ENCODE measurements around the gene AGXT2. TPM values are rescaled to one million over a fixed set of nuclear protein-coding genes. Genes with fewer than 3 reads are reported as not detected.

The AGXT2 gene
- total and polyA plus RNA-seq, 10 of the 15 experiments (the other 5 are each of a cell fraction or from before 2014, with no cell fraction given): not detected

DNA sequence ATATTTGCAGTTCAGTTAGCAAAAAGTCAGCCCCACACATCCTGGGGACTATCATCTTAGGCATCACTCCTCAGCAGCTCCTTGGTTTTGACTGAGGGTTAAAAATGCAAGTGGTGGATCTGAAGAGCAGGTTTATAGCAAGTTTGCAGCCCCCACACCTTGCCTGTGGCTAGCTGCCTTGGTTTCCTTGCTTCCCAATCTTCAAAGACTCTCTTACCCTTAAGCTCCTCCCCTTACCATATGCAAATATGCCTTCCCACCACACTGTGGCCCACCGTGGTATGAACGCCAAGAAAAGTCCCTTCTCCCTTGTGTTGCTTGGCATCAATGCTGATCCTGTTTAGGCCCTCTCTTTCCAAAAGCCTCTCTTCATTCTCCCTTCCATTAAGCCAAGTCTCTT lies 45.0 kb upstream of the AGXT2 start:
- no peak for DNase-seq (ENCODE audit: low read depth, low spot score)
- H3K27ac ChIP-seq (ENCODE audit: control insufficient read depth, insufficient read depth): no peak overlapping the region
- POLR2A ChIA-PET: interaction anchor here (1.2 to 1.4 kb wide), 2 partner anchors 111 to 833 kb away, joined by 3 read pairs; no protein-coding TSS in a partner anchor
- no peaks in the 10 kb centered on the region for H3K27me3 ChIP-seq (replicated peaks in 1 of 2; ENCODE audit: control insufficient read depth in 2 of 2, insufficient read depth in 2 of 2, low read length in 1 of 2)
- FAIRE-seq: no peak
- intact Hi-C loops (cut with micrococcal nuclease; ENCODE audit: unreplicated experiment): no loop called here
- no peaks in the 10 kb centered on the region for H4K20me1 ChIP-seq (ENCODE audit: control insufficient read depth, insufficient read depth)
- SMC1A ChIA-PET (ENCODE audit: uncharacterized antibody, unreplicated experiment): interaction anchor here (0.7 to 4.5 kb wide), 5 partner anchors 25 to 506 kb away, joined by 3 to 33 read pairs (median 8); no protein-coding TSS in a partner anchor
- no peaks in the 10 kb centered on the region; a peak in 1 of 4 replicates for H3K36me3 ChIP-seq (ENCODE audit: control insufficient read depth in 2 of 2, insufficient read depth in 2 of 2, low read length in 1 of 2)
- BruUV-seq (replicated peaks): no TSS peak
- no peak overlapping the region for H3K9ac ChIP-seq (ENCODE audit: control insufficient read depth, insufficient read depth, low read length)
- no peak overlapping the region for H2AFZ ChIP-seq (ENCODE audit: control insufficient read depth, low read depth, low read length)
- 29% methylated on average over 2 of the region's 2 CpGs for WGBS (ENCODE audit: insufficient coverage, insufficient replicate concordance, low lambda C conversion rate, missing lambda C conversion rate)
- TF ChIP-seq SIN3A (IDR thresholded peaks at IDR 0.05; ENCODE audit: low read depth, low read length): no peak
- TF ChIP-seq CREM (IDR thresholded peaks at IDR 0.05; ENCODE audit: low read depth): no peak
- TF ChIP-seq CREB1 (IDR thresholded peaks at IDR 0.05; ENCODE audit: low read depth): no peak
- TF ChIP-seq GABPA (IDR thresholded peaks at IDR 0.05; ENCODE audit: low read depth): no peak
- TF ChIP-seq TCF3 (IDR thresholded peaks at IDR 0.05; ENCODE audit: borderline replicate concordance, insufficient read depth, low read depth, low read length): no peak
- TF ChIP-seq ESRRA (IDR thresholded peaks at IDR 0.05; ENCODE audit: low read length): no peak
- no peak for TF ChIP-seq IKZF2 (IDR thresholded peaks at IDR 0.05)
- no peaks in the 10 kb centered on the region for H3K79me2 ChIP-seq (ENCODE audit: control insufficient read depth, insufficient read depth, low read length)
- H3K4me2 ChIP-seq (ENCODE audit: control insufficient read depth, insufficient read depth): no peak overlapping the region
- H3K9me3 ChIP-seq (replicated peaks; ENCODE audit: control insufficient read depth, insufficient read depth, low read length): no peaks in the 10 kb centered on the region
- RAD21 ChIA-PET (ENCODE audit: unreplicated experiment): interaction anchor here (0.8 to 1.4 kb wide), 3 partner anchors 343 to 834 kb away, joined by 3 to 6 read pairs (median 3); no protein-coding TSS in a partner anchor
- ATAC-seq: no peak
- no peaks in the 10 kb centered on the region for H3K4me1 ChIP-seq (ENCODE audit: control insufficient read depth, insufficient read depth, low read length)
- in situ Hi-C loops (cut with MboI): loop anchor here (5.0 kb wide), 2 partner anchors 90 to 830 kb away; no protein-coding TSS in a partner anchor
- no peak overlapping the region for H3K4me3 ChIP-seq
- CTCF ChIA-PET: interaction anchor here (1.1 to 8.4 kb wide), 6 partner anchors 90 to 344 kb away, joined by 3 to 91 read pairs (median 4); no protein-coding TSS in a partner anchor

DNA sequence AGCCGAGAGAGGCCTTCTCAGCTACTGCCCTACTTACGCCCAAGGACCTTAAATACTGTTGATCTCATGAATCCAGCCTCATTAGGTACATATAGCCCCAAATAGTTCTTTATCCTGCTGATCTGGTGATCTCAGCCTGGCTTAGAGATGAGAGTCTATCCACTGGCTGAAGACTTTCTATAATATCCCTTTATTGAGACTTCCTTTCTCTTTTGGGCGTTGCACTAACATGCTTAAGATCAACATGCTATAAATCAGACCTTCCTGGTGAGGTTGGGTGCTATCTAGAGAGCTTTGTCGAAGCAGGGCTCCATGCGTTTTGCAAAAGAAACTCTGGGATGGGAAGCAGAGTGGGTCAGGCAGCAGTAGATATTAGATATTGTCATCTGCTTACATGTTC lies 44.0 kb upstream of the AGXT2 start:
- 6% methylated on average over 5 of the region's 5 CpGs for WGBS (ENCODE audit: insufficient coverage, insufficient replicate concordance, low lambda C conversion rate, missing lambda C conversion rate)
- POLR2A ChIA-PET: interaction anchor here (0.6 to 1.4 kb wide), 2 partner anchors 137 to 834 kb away, joined by 3 read pairs; no protein-coding TSS in a partner anchor
- TF ChIP-seq CHD2 (IDR thresholded peaks at IDR 0.05; ENCODE audit: borderline replicate concordance, low read depth, low read length) (no peak), CBX5 (IDR thresholded peaks at IDR 0.05; ENCODE audit: low read depth) (no peak), ZNF24 (IDR thresholded peaks at IDR 0.05) (no peak), EGR1 (IDR thresholded peaks at IDR 0.05; ENCODE audit: borderline replicate concordance in 1 of 2, low read depth in 2 of 2, low read length in 2 of 2) (no peak), LARP7 (IDR thresholded peaks at IDR 0.05) (no peak), SUPT20H (IDR thresholded peaks at IDR 0.05; ENCODE audit: borderline replicate concordance, control insufficient read depth, low read depth, low read length) (no peak), IRF3 (IDR thresholded peaks at IDR 0.05) (no peak), TCF12 (IDR thresholded peaks at IDR 0.05; ENCODE audit: low read depth, low read length) (no peak), ZNF384 (IDR thresholded peaks at IDR 0.05; ENCODE audit: borderline replicate concordance, low read depth, low read length) (no peak), YY1 (IDR thresholded peaks at IDR 0.05; ENCODE audit: low read depth, low read length) (no peak), NBN (IDR thresholded peaks at IDR 0.05) (no peak), NFXL1 (IDR thresholded peaks at IDR 0.05; ENCODE audit: borderline replicate concordance) (no peak), RBBP5 (conservative IDR thresholded peaks at IDR 0.05) (no peak)

More for the DNA sequence above, 44.0 kb upstream of the AGXT2 start:
- DNase-seq (ENCODE audit: low read depth, low spot score): no peak
- ChIA-PET SMC1A (ENCODE audit: uncharacterized antibody, unreplicated experiment) (interaction anchor here (0.8 to 4.5 kb wide), 8 partner anchors 91 to 507 kb away, joined by 4 to 33 read pairs (median 8); no protein-coding TSS in a partner anchor), RAD21 (ENCODE audit: unreplicated experiment) (interaction anchor here (0.6 to 1.9 kb wide), 5 partner anchors 157 to 835 kb away, joined by 3 to 8 read pairs (median 4); no protein-coding TSS in a partner anchor), CTCF (interaction anchor here (0.6 to 8.4 kb wide), 6 partner anchors 91 to 1116 kb away, joined by 3 to 91 read pairs (median 14); no protein-coding TSS in a partner anchor)
- no peak overlapping the region for H3K4me3 ChIP-seq
- H3K4me2 ChIP-seq (ENCODE audit: control insufficient read depth, insufficient read depth): no peak overlapping the region
- H3K4me1 ChIP-seq (ENCODE audit: control insufficient read depth, insufficient read depth, low read length): no peaks in the 10 kb centered on the region
- no peak overlapping the region for H3K9ac ChIP-seq (ENCODE audit: control insufficient read depth, insufficient read depth, low read length)
- H2AFZ ChIP-seq (ENCODE audit: control insufficient read depth, low read depth, low read length): no peak overlapping the region
- H4K20me1 ChIP-seq (ENCODE audit: control insufficient read depth, insufficient read depth): no peaks in the 10 kb centered on the region
- ATAC-seq: no peak
- no peaks in the 10 kb centered on the region; a peak in 1 of 4 replicates for H3K36me3 ChIP-seq (ENCODE audit: control insufficient read depth in 2 of 2, insufficient read depth in 2 of 2, low read length in 1 of 2)
- BruUV-seq (replicated peaks): no TSS peak
- no peaks in the 10 kb centered on the region for H3K9me3 ChIP-seq (replicated peaks; ENCODE audit: control insufficient read depth, insufficient read depth, low read length)
- H3K27me3 ChIP-seq (replicated peaks in 1 of 2; ENCODE audit: control insufficient read depth in 2 of 2, insufficient read depth in 2 of 2, low read length in 1 of 2): no peaks in the 10 kb centered on the region
- in situ Hi-C loops (cut with MboI) (loop anchor here (5.0 kb wide), 2 partner anchors 91 to 831 kb away; no protein-coding TSS in a partner anchor), intact Hi-C loops (cut with micrococcal nuclease; ENCODE audit: unreplicated experiment) (no loop called here)
- no peak for FAIRE-seq
- H3K79me2 ChIP-seq (ENCODE audit: control insufficient read depth, insufficient read depth, low read length): no peaks in the 10 kb centered on the region
- no peak overlapping the region for H3K27ac ChIP-seq (ENCODE audit: control insufficient read depth, insufficient read depth)

All from GM12878 (cell line).